ENCODE data around the gene DPEP3.
"Not testable (repeated sequence)": the region's sequence is repeated elsewhere in the genome, so short reads cannot be mapped to it uniquely, and the experiment has no call there.

DPEP3 gene

GRCh38 chr16:67996666-67997065 lies 16.4 kb upstream of the DPEP3 start (continued):
- no peak for TF ChIP-seq PATZ1 (CRISPR knock-in tag; IDR thresholded peaks at IDR 0.05; ENCODE audit: borderline replicate concordance)
- no peak for TF ChIP-seq RARB (CRISPR knock-in tag; IDR thresholded peaks at IDR 0.05)
- no peak for TF ChIP-seq CREB5 (CRISPR knock-in tag; IDR thresholded peaks at IDR 0.05; ENCODE audit: low read depth)
- no peak for TF ChIP-seq ZNF8 (CRISPR knock-in tag; IDR thresholded peaks at IDR 0.05)
- no peak for TF ChIP-seq PPARA (CRISPR knock-in tag; IDR thresholded peaks at IDR 0.05; ENCODE audit: borderline replicate concordance)

- ATAC-seq: no peak
- TF ChIP-seq CSDC2 (CRISPR knock-in tag; IDR thresholded peaks at IDR 0.05): no peak
- no peak for TF ChIP-seq ESRRG (CRISPR knock-in tag; IDR thresholded peaks at IDR 0.05)
- no peak for TF ChIP-seq ZFP3 (CRISPR knock-in tag; IDR thresholded peaks at IDR 0.05)
- no peak for TF ChIP-seq CSRNP3 (CRISPR knock-in tag; IDR thresholded peaks at IDR 0.05)
- no peak for TF ChIP-seq ARNTL (CRISPR knock-in tag; IDR thresholded peaks at IDR 0.05; ENCODE audit: borderline replicate concordance, low read depth)
- no peak for TF ChIP-seq CREB5 (CRISPR knock-in tag; IDR thresholded peaks at IDR 0.05; ENCODE audit: low read depth)
- TF ChIP-seq ZNF70 (CRISPR knock-in tag; IDR thresholded peaks at IDR 0.05): no peak
- no peak for TF ChIP-seq POU6F1 (CRISPR knock-in tag; IDR thresholded peaks at IDR 0.05; ENCODE audit: borderline replicate concordance, low read depth)
- TF ChIP-seq TCF4 (CRISPR knock-in tag; IDR thresholded peaks at IDR 0.05; ENCODE audit: borderline replicate concordance): no peak
- TF ChIP-seq RARB (CRISPR knock-in tag; IDR thresholded peaks at IDR 0.05): no peak
- TF ChIP-seq PATZ1 (CRISPR knock-in tag; IDR thresholded peaks at IDR 0.05; ENCODE audit: borderline replicate concordance): no peak
- no peak for TF ChIP-seq TSHZ2 (CRISPR knock-in tag; IDR thresholded peaks at IDR 0.05)
- no peak for TF ChIP-seq TOX (CRISPR knock-in tag; IDR thresholded peaks at IDR 0.05; ENCODE audit: borderline replicate concordance)
- TF ChIP-seq ZC3H10 (CRISPR knock-in tag; IDR thresholded peaks at IDR 0.05): no peak
- TF ChIP-seq BACH2 (CRISPR knock-in tag; IDR thresholded peaks at IDR 0.05; ENCODE audit: borderline replicate concordance): no peak
- no peak for TF ChIP-seq ZNF8 (CRISPR knock-in tag; IDR thresholded peaks at IDR 0.05)
- no peak for TF ChIP-seq PPARA (CRISPR knock-in tag; IDR thresholded peaks at IDR 0.05; ENCODE audit: borderline replicate concordance)
- TF ChIP-seq ZFP30 (CRISPR knock-in tag; IDR thresholded peaks at IDR 0.05): no peak
- no peak for TF ChIP-seq OSR1 (CRISPR knock-in tag; IDR thresholded peaks at IDR 0.05)
- no peak for TF ChIP-seq ISL1 (CRISPR knock-in tag; IDR thresholded peaks at IDR 0.05)
Observed at GRCh38 chr16:67995423-67995822, 15.1 kb upstream of the DPEP3 start.

GRCh38 chr16:67994040-67994408 lies 13.7 kb upstream of the DPEP3 start:
- not testable (repeated sequence) for ATAC-seq
